ENCODE data around the gene GALNT18. TPM values are rescaled to one million over a fixed set of nuclear protein-coding genes. Genes with fewer than 3 reads are reported as not detected.

GALNT18 gene
- total and polyA plus RNA-seq, 4 donors = 2.1 to 11.0 (median 3.8) TPM

- 85% methylated on average over 3 of the region's 3 CpGs for WGBS
- DNase-seq (ENCODE audit: low spot score) = no peak
- TF ChIP-seq YY1 (IDR thresholded peaks at IDR 0.05) = no peak
- TF ChIP-seq NR2F2 (IDR thresholded peaks at IDR 0.05) = no peak
- no peak for TF ChIP-seq HNF4G (IDR thresholded peaks at IDR 0.05)
- Histone ChIP-seq H3K27ac (ENCODE audit: low read depth in 1 of 2, low read length in 2 of 2) (no peak overlapping the region), H3K4me1 (ENCODE audit: control insufficient read depth in 4 of 4, insufficient read depth in 4 of 4, low read length in 3 of 4) (peaks cover 0 to 5% (median 0%) of the 10 kb centered on the region in 4 donors), H3K4me3 (ENCODE audit: low read depth in 1 of 3, low read length in 3 of 3) (no peak overlapping the region), H3K9ac (ENCODE audit: low read depth in 1 of 2, low read length in 2 of 2) (no peak overlapping the region), H3K9me3 (ENCODE audit: control insufficient read depth in 4 of 4, low read length in 3 of 4) (no peaks in the 10 kb centered on the region), H3K36me3 (ENCODE audit: control insufficient read depth in 4 of 4, insufficient read depth in 3 of 4, low read depth in 1 of 4, low read length in 3 of 4) (no peaks in the 10 kb centered on the region), H3K27me3 (ENCODE audit: control insufficient read depth in 4 of 4, insufficient read depth in 4 of 4, low read length in 3 of 4) (no peaks in the 10 kb centered on the region)
Observed at GRCh38 chr11:11536650-11537049, 85.2 kb downstream of the GALNT18 start.

GRCh38 chr11:11535611-11536010 lies 86.2 kb downstream of the GALNT18 start:
- TF ChIP-seq RAD21 (IDR thresholded peaks at IDR 0.05) = peak in 1 of 2 donors; percentile 15
- no peak for TF ChIP-seq YY1 (IDR thresholded peaks at IDR 0.05)
- TF ChIP-seq EGR1 (IDR thresholded peaks at IDR 0.05; ENCODE audit: low read depth in 2 of 2) = no peak
- no peak for TF ChIP-seq HNF4G (IDR thresholded peaks at IDR 0.05)
- no peak for TF ChIP-seq CTCF (IDR thresholded peaks at IDR 0.05; ENCODE audit: low read depth, low read length, missing input control)
- Histone ChIP-seq H3K27ac (ENCODE audit: low read depth in 1 of 2, low read length in 2 of 2) (peak overlapping the region in 1 of 2 donors; percentile 21), H3K9me3 (ENCODE audit: control insufficient read depth in 4 of 4, low read length in 3 of 4) (no peaks in the 10 kb centered on the region), H3K9ac (ENCODE audit: low read depth in 1 of 2, low read length in 2 of 2) (no peak overlapping the region), H3K4me1 (ENCODE audit: control insufficient read depth in 4 of 4, insufficient read depth in 4 of 4, low read length in 3 of 4) (peaks cover 0 to 5% (median 0%) of the 10 kb centered on the region in 4 donors), H3K4me3 (ENCODE audit: low read depth in 1 of 3, low read length in 3 of 3) (no peak overlapping the region), H3K36me3 (ENCODE audit: control insufficient read depth in 4 of 4, insufficient read depth in 3 of 4, low read depth in 1 of 4, low read length in 3 of 4) (no peaks in the 10 kb centered on the region), H3K27me3 (ENCODE audit: control insufficient read depth in 4 of 4, insufficient read depth in 4 of 4, low read length in 3 of 4) (no peaks in the 10 kb centered on the region)
- 75% methylated on average over 6 of the region's 6 CpGs for WGBS
- DNase-seq (ENCODE audit: low spot score) = no peak

GRCh38 chr11:11534981-11535380 lies 86.8 kb downstream of the GALNT18 start:
- Histone ChIP-seq H3K9me3 (ENCODE audit: control insufficient read depth in 4 of 4, low read length in 3 of 4) (no peaks in the 10 kb centered on the region), H3K9ac (ENCODE audit: low read depth in 1 of 2, low read length in 2 of 2) (no peak overlapping the region), H3K36me3 (ENCODE audit: control insufficient read depth in 4 of 4, insufficient read depth in 3 of 4, low read depth in 1 of 4, low read length in 3 of 4) (no peaks in the 10 kb centered on the region), H3K4me3 (ENCODE audit: low read depth in 1 of 3, low read length in 3 of 3) (no peak overlapping the region), H3K4me1 (ENCODE audit: control insufficient read depth in 4 of 4, insufficient read depth in 4 of 4, low read length in 3 of 4) (peaks cover 0 to 5% (median 0%) of the 10 kb centered on the region in 4 donors), H3K27ac (ENCODE audit: low read depth in 1 of 2, low read length in 2 of 2) (no peak overlapping the region), H3K27me3 (ENCODE audit: control insufficient read depth in 4 of 4, insufficient read depth in 4 of 4, low read length in 3 of 4) (no peaks in the 10 kb centered on the region)
- 69% methylated on average over 4 of the region's 4 CpGs for WGBS
- no peak for TF ChIP-seq SP1 (IDR thresholded peaks at IDR 0.05)
- TF ChIP-seq FOXA2 (IDR thresholded peaks at IDR 0.05) = no peak
- DNase-seq (ENCODE audit: low spot score) = no peak

- H3K4me1 ChIP-seq (ENCODE audit: control insufficient read depth in 4 of 4, insufficient read depth in 4 of 4, low read length in 3 of 4) = peaks cover 0 to 3% (median 0%) of the 10 kb centered on the region in 4 donors
- no peaks in the 10 kb centered on the region for H3K36me3 ChIP-seq (ENCODE audit: control insufficient read depth in 4 of 4, insufficient read depth in 3 of 4, low read depth in 1 of 4, low read length in 3 of 4)
- H3K9ac ChIP-seq (ENCODE audit: low read depth in 1 of 2, low read length in 2 of 2) = no peak overlapping the region
- DNase-seq (ENCODE audit: low spot score) = no peak
- 88% methylated on average over 7 of the region's 7 CpGs for WGBS
- H3K27me3 ChIP-seq (ENCODE audit: control insufficient read depth in 4 of 4, insufficient read depth in 4 of 4, low read length in 3 of 4) = no peaks in the 10 kb centered on the region
- H3K27ac ChIP-seq (ENCODE audit: low read depth in 1 of 2, low read length in 2 of 2) = no peak overlapping the region
- H3K4me3 ChIP-seq (ENCODE audit: low read depth in 1 of 3, low read length in 3 of 3) = no peak overlapping the region
- no peaks in the 10 kb centered on the region for H3K9me3 ChIP-seq (ENCODE audit: control insufficient read depth in 4 of 4, low read length in 3 of 4)
- TF ChIP-seq NR2F2 (IDR thresholded peaks at IDR 0.05) = no peak
- no peak for TF ChIP-seq JUND (IDR thresholded peaks at IDR 0.05)
- TF ChIP-seq FOXA1 (IDR thresholded peaks at IDR 0.05) = no peak
- TF ChIP-seq FOXA2 (IDR thresholded peaks at IDR 0.05) = no peak
- TF ChIP-seq HNF4A (conservative IDR thresholded peaks at IDR 0.05) = no peak
- no peak for TF ChIP-seq ZBTB33 (IDR thresholded peaks at IDR 0.05)
- TF ChIP-seq RAD21 (IDR thresholded peaks at IDR 0.05) = no peak
- TF ChIP-seq EGR1 (IDR thresholded peaks at IDR 0.05; ENCODE audit: low read depth in 2 of 2) = no peak
- TF ChIP-seq MAX (IDR thresholded peaks at IDR 0.05) = no peak
- no peak for TF ChIP-seq RXRA (IDR thresholded peaks at IDR 0.05)
- no peak for TF ChIP-seq TAF1 (conservative IDR thresholded peaks at IDR 0.05)
- no peak for TF ChIP-seq ATF3 (IDR thresholded peaks at IDR 0.05)
- TF ChIP-seq HNF4G (IDR thresholded peaks at IDR 0.05) = no peak
- TF ChIP-seq REST (IDR thresholded peaks at IDR 0.05) = no peak
- TF ChIP-seq YY1 (IDR thresholded peaks at IDR 0.05) = no peak
Observed at GRCh38 chr11:11533751-11534150, 88.1 kb downstream of the GALNT18 start.

Data from liver (tissue), 9 donors.